CD14-positive monocyte (primary cell): ENCODE data around the gene FAM177B. TPM values are rescaled to one million over a fixed set of nuclear protein-coding genes. Genes with fewer than 3 reads are reported as not detected.

Experiments
- DNase-seq, 3 donors: peaks; one replicate each; pipeline ENCODE4 v3.0.0-alpha.2; 2011 to 2022
- H2AFZ ChIP-seq: 2 replicates; pipeline ENCODE4 v1.6.0; 2012; ENCODE audit warnings: mild to moderate bottlenecking, low read depth, low read length, inconsistent platforms; ENCODE audit not compliant: insufficient read depth, poor library complexity, severe bottlenecking
- H3K27ac ChIP-seq, 2 donors: 1 replicate in 1 of 2; 2 replicates in 1 of 2; pipeline ENCODE4 v1.5.1; 2012 to 2013; ENCODE audit warnings: low read length in 2 of 2, control low read depth in 1 of 2, inconsistent platforms in 1 of 2, low read depth in 1 of 2, mild to moderate bottlenecking in 1 of 2
- H3K27me3 ChIP-seq, 2 donors: one replicate each; pipeline versions ENCODE4 v1.6.0 to v1.6.1; 2011 to 2013; ENCODE audit warnings: low read length in 2 of 2; ENCODE audit not compliant: control insufficient read depth in 2 of 2, insufficient read depth in 2 of 2
- H3K36me3 ChIP-seq, 2 donors: replicated peaks in 1 of 2; 1 replicate in 1 of 2; 2 replicates in 1 of 2; pipeline versions ENCODE4 v1.5.1 to v1.6.1; 2012 to 2013; ENCODE audit warnings: low read length in 2 of 2, control low read depth in 1 of 2, inconsistent platforms in 1 of 2, mild to moderate bottlenecking in 1 of 2; ENCODE audit not compliant: insufficient read depth in 2 of 2, control insufficient read depth in 1 of 2
- H3K4me1 ChIP-seq, 2 donors: 1 replicate in 1 of 2; 2 replicates in 1 of 2; pipeline versions ENCODE4 v1.5.1 to v1.6.1; 2012 to 2013; ENCODE audit warnings: low read length in 2 of 2, control low read depth in 1 of 2, inconsistent platforms in 1 of 2, mild to moderate bottlenecking in 1 of 2, moderate library complexity in 1 of 2; ENCODE audit not compliant: insufficient read depth in 2 of 2, control insufficient read depth in 1 of 2
- H3K4me2 ChIP-seq: replicated peaks from 2 replicates; pipeline ENCODE3; 2012; ENCODE audit warnings: low read length, moderate library complexity, mild to moderate bottlenecking; ENCODE audit not compliant: poor library complexity, severe bottlenecking; ENCODE audit errors: extremely low read depth
- H3K4me3 ChIP-seq, 3 experiments: fragments of 200-600 bp in 1 of 3; sonication (generic) in 1 of 3; replicated peaks in 1 of 3; 1 replicate in 2 of 3; 2 replicates in 1 of 3; pipeline ENCODE4 v1.5.1; 2011 to 2013; ENCODE audit warnings: low read length in 3 of 3, mild to moderate bottlenecking in 3 of 3, control low read depth in 2 of 3, low read depth in 2 of 3, inconsistent platforms in 1 of 3, moderate library complexity in 1 of 3
- H3K79me2 ChIP-seq: 2 replicates; pipeline ENCODE4 v1.6.0; 2012; ENCODE audit warnings: mild to moderate bottlenecking, control low read depth, inconsistent platforms, low read length, moderate library complexity; ENCODE audit not compliant: insufficient read depth
- H3K9ac ChIP-seq: 2 replicates; pipeline ENCODE4 v1.6.0; 2017; ENCODE audit warnings: low read length, mild to moderate bottlenecking; ENCODE audit not compliant: insufficient read depth, poor library complexity, severe bottlenecking
- H3K9me3 ChIP-seq, 2 donors: replicated peaks in 1 of 2; 1 replicate in 1 of 2; 2 replicates in 1 of 2; pipeline versions ENCODE4 v1.5.1 to v1.6.1; 2012 to 2013; ENCODE audit warnings: low read length in 2 of 2, control low read depth in 1 of 2; ENCODE audit not compliant: control insufficient read depth in 1 of 2, insufficient read depth in 1 of 2
- H4K20me1 ChIP-seq: 2 replicates; pipeline ENCODE4 v1.6.0; 2012; ENCODE audit warnings: mild to moderate bottlenecking, low read length, control low read depth, moderate library complexity; ENCODE audit not compliant: insufficient read depth
- H3K27ac Mint-ChIP-seq, 7 donors: one replicate each; pipeline ENCODE4 v1.8.0; 2020; ENCODE audit warnings: mild to moderate bottlenecking in 7 of 7, mixed read lengths in 7 of 7, moderate library complexity in 6 of 7, inconsistent platforms in 2 of 7
- H3K27me3 Mint-ChIP-seq, 3 donors: one replicate each; pipeline ENCODE4 v1.8.0; 2021 to 2022; ENCODE audit warnings: low read depth in 3 of 3, mild to moderate bottlenecking in 3 of 3, mixed read lengths in 3 of 3, moderate library complexity in 3 of 3, inconsistent platforms in 1 of 3
- H3K36me3 Mint-ChIP-seq, 2 donors: one replicate each; pipeline ENCODE4 v1.8.0; 2020; ENCODE audit warnings: mixed read lengths in 2 of 2, inconsistent platforms in 1 of 2, mild to moderate bottlenecking in 1 of 2
- H3K4me1 Mint-ChIP-seq: one replicate; pipeline ENCODE4 v1.8.0; 2020; ENCODE audit warnings: mild to moderate bottlenecking, mixed read lengths
- H3K4me3 Mint-ChIP-seq, 2 donors: one replicate each; pipeline ENCODE4 v1.8.0; 2020; ENCODE audit warnings: mild to moderate bottlenecking in 2 of 2, mixed read lengths in 2 of 2, moderate library complexity in 1 of 2
- H3K9me3 Mint-ChIP-seq, 7 donors: one replicate each; pipeline ENCODE4 v1.8.0; 2020 to 2022; ENCODE audit warnings: mixed read lengths in 7 of 7, mild to moderate bottlenecking in 6 of 7, moderate library complexity in 6 of 7, inconsistent platforms in 2 of 7
- WGBS: methylation state at CpG from one replicate; pipeline ENCODE4 v1.1.5; 2013; ENCODE audit warnings: missing lambda C conversion rate; ENCODE audit not compliant: insufficient coverage; 5-methylcytosine and 5-hydroxymethylcytosine counted together
- intact Hi-C, 2 donors: fragments of 100-400 bp; cut with micrococcal nuclease; formaldehyde crosslinking; loops; one replicate each; pipeline versions ENCODE4 v1.15.0 to v1.15.1; 2023
- polyA plus RNA-seq, 3 donors: library from polyadenylated mRNA; depleted of rRNA in 1 of 3; unstranded in 2 of 3; stranded (reverse) in 1 of 3; fragments of 300-500 nt in 2 of 3; fragments of >200 nt in 1 of 3; fragmentation: Illumina TruSeq in 2 of 3; gene quantifications; 1 replicate in 2 of 3; 2 replicates in 1 of 3; pipeline ENCODE4 v1.2.3, GENCODE V29; 2012 to 2021
- TF ChIP-seq, protein P1 (sequence below): fragments of 200-600 bp; IDR thresholded peaks from one replicate; pipeline ENCODE4 v1.8.0; 2022; ENCODE audit warnings: antibody characterized with exemption, mild to moderate bottlenecking

Gene FAM177B
- polyA plus RNA-seq, 3 donors, result not detected

DNA sequence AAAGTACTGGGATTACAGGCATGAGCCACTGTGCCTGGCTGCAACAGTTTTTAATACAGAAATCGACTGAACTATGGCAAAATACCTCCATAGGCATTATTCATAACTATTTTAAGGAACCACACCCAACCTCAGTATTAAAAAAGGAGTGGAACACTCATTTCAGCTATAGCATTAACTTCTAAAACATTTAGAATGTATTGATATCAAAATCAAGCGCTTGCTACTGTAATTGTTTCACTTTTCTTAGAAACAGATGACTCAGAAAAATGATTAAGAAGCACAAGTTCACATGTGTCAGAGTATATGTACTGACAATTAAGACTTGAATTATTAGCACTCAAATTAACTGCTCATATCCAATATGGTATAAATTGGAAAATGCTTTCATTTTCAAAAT, 39.8 kb upstream of the FAM177B start:
- Histone ChIP-seq H3K4me2 (no peak overlapping the region), H3K79me2 (peaks cover 19% of the 10 kb centered on the region), H3K4me3 (no peak overlapping the region), H3K9ac (no peak overlapping the region), H3K9me3 (no peaks in the 10 kb centered on the region), H4K20me1 (peaks cover 15% of the 10 kb centered on the region), H3K27ac (no peak overlapping the region), H3K27me3 (no peaks in the 10 kb centered on the region), H2AFZ (no peak overlapping the region), H3K36me3 (peaks cover 27 to 65% of the 10 kb centered on the region in 2 donors), H3K4me1 (no peaks in the 10 kb centered on the region)
- DNase-seq, result no peak
- Mint-ChIP-seq H3K36me3 (peaks cover 26 to 36% of the 10 kb centered on the region in 2 donors), H3K27ac (no peak overlapping the region), H3K27me3 (no peaks in the 10 kb centered on the region), H3K4me1 (no peaks in the 10 kb centered on the region), H3K9me3 (no peaks in the 10 kb centered on the region), H3K4me3 (no peak overlapping the region)
- intact Hi-C loops, result no loop called here
- TF ChIP-seq, protein P1, sequence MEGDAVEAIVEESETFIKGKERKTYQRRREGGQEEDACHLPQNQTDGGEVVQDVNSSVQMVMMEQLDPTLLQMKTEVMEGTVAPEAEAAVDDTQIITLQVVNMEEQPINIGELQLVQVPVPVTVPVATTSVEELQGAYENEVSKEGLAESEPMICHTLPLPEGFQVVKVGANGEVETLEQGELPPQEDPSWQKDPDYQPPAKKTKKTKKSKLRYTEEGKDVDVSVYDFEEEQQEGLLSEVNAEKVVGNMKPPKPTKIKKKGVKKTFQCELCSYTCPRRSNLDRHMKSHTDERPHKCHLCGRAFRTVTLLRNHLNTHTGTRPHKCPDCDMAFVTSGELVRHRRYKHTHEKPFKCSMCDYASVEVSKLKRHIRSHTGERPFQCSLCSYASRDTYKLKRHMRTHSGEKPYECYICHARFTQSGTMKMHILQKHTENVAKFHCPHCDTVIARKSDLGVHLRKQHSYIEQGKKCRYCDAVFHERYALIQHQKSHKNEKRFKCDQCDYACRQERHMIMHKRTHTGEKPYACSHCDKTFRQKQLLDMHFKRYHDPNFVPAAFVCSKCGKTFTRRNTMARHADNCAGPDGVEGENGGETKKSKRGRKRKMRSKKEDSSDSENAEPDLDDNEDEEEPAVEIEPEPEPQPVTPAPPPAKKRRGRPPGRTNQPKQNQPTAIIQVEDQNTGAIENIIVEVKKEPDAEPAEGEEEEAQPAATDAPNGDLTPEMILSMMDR, result no peak
- WGBS, result no CpG with 5 or more reads among the region's 2 CpGs

DNA sequence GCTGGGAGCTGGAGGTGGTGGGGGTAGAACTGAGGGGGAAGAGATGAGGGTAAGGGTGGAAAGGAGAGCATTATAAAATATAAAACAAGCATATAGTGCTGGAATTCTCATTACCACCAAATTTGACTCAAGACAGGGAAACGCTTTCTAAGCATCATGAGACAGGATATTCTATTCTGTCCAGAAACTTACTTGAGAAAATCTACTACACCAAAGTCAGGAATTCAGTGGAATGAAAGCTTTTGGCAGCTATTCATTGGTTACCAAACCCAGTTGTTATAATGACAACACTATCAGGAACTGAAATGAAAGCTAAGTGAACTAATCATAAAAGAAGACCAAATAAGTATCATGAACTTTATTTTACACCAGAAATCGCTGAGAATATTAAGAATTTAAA, 39.2 kb upstream of the FAM177B start:
- no peak overlapping the region for H3K4me3 ChIP-seq
- Mint-ChIP-seq H3K27ac (no peak overlapping the region), H3K4me3 (no peak overlapping the region), H3K9me3 (no peaks in the 10 kb centered on the region), H3K27me3 (no peaks in the 10 kb centered on the region), H3K36me3 (peaks cover 26 to 36% of the 10 kb centered on the region in 2 donors), H3K4me1 (no peaks in the 10 kb centered on the region)
- intact Hi-C loops, result no loop called here
- no peak overlapping the region for H3K9ac ChIP-seq
- DNase-seq, result no peak
- H3K4me2 ChIP-seq, result no peak overlapping the region
- no CpG with 5 or more reads among the region's 2 CpGs for WGBS
- peaks cover 19% of the 10 kb centered on the region for H3K79me2 ChIP-seq
- H2AFZ ChIP-seq, result no peak overlapping the region
- H3K36me3 ChIP-seq, result peaks cover 28 to 65% of the 10 kb centered on the region in 2 donors
- no peaks in the 10 kb centered on the region for H3K4me1 ChIP-seq
- no peaks in the 10 kb centered on the region for H3K27me3 ChIP-seq
- H4K20me1 ChIP-seq, result peaks cover 15% of the 10 kb centered on the region
- no peaks in the 10 kb centered on the region for H3K9me3 ChIP-seq
- TF ChIP-seq, protein P1, result no peak
- H3K27ac ChIP-seq, result no peak overlapping the region
